Neural progenitor cell (in vitro differentiated cells): ENCODE results near the gene CSF1R.

Experiments
- CTCF ChIP-seq: fragments of 200-600 bp; sonication (generic); IDR thresholded peaks from 2 replicates; pipeline ENCODE4 v1.5.1; 2017; ENCODE audit warnings: antibody characterized with exemption, mild to moderate bottlenecking
- EZH2 ChIP-seq: fragments of 200-600 bp; sonication (generic); IDR thresholded peaks from 2 replicates; pipeline ENCODE4 v1.6.1; 2017; ENCODE audit warnings: antibody characterized with exemption, mild to moderate bottlenecking, moderate library complexity

GRCh38 chr5:150056075-150056443, 30.3 kb downstream of the CSF1R start:
- no peak for TF ChIP-seq CTCF
- TF ChIP-seq EZH2 = no peak
